K562 (cell line): ENCODE results near the gene ERGIC3. TPM values are rescaled to one million over a fixed set of nuclear protein-coding genes. Genes with fewer than 3 reads are reported as not detected.

Experiments
- ATAC-seq: fragments of 200-7000 bp; cut with Tn5 transposase; 3 replicates; pipeline ENCODE4 v1.9.1; 2020; ENCODE audit warnings: moderate library complexity
- BruUV-seq: library from RNA; stranded (reverse); fragments of 400-500 nt; replicated peaks from 2 replicates; lab custom pipeline; 2021; lab: Mats Ljungman, UMichigan
- CTCF ChIA-PET: fragments of 300-600 bp; formaldehyde crosslinking; extraction: SDS; loops from one replicate; lab custom pipeline; 2021; ENCODE audit warnings: low intra/inter-chr PET ratio; lab: Yijun Ruan, JAX
- POLR2A ChIA-PET: fragments of 300-600, 350-650 bp; sonication (Branson Sonifier 250); formaldehyde crosslinking; extraction: SDS; loops from one replicate; lab custom pipeline; 2021; ENCODE audit warnings: antibody characterized with exemption, inconsistent platforms; lab: Yijun Ruan, JAX
- DNase-seq, 4 experiments: peaks; one replicate each; pipeline versions ENCODE4 v3.0.0 to v3.0.0-alpha.2; 2011 to 2018; ENCODE audit warnings: low spot score in 3 of 4, mixed read lengths in 3 of 4; ENCODE audit errors: extremely low read depth in 1 of 4
- FAIRE-seq: peaks from 2 replicates; lab custom pipeline; 2011; peaks lifted over from hg19 to GRCh38; lab: Jason Lieb, UNC
- H2AFZ ChIP-seq: 2 replicates; pipeline ENCODE4 v1.6.0; 2011; ENCODE audit warnings: low read depth, low read length, control low read depth, inconsistent platforms
- H3K27ac ChIP-seq: fragments of 200-600 bp; 3 replicates; pipeline ENCODE4 v1.8.0; 2011; ENCODE audit warnings: low read depth, mild to moderate bottlenecking, control low read depth, inconsistent platforms, low read length, moderate library complexity, mixed read lengths; ENCODE audit errors: extremely low read depth
- H3K27me3 ChIP-seq, 2 experiments: fragments of 300-600 bp in 1 of 2; 2 replicates in 1 of 2; 3 replicates in 1 of 2; pipeline versions ENCODE4 v1.6.0 to v1.8.0; 2011; ENCODE audit warnings: inconsistent platforms in 2 of 2, low read length in 2 of 2, mild to moderate bottlenecking in 1 of 2, mixed read lengths in 1 of 2, moderate library complexity in 1 of 2; ENCODE audit not compliant: control insufficient read depth in 2 of 2, insufficient read depth in 2 of 2
- H3K36me3 ChIP-seq: fragments of 300-600 bp; 3 replicates; pipeline ENCODE4 v1.8.0; 2011; ENCODE audit warnings: mild to moderate bottlenecking, low read length, inconsistent platforms; ENCODE audit not compliant: control insufficient read depth, insufficient read depth
- H3K4me1 ChIP-seq, 2 experiments: fragments of 200-600 bp in 1 of 2; replicated peaks in 1 of 2; 2 replicates in 1 of 2; 3 replicates in 1 of 2; pipeline versions ENCODE4 v1.5.1 to v1.8.0; 2011; ENCODE audit warnings: inconsistent platforms in 2 of 2, low read length in 2 of 2, mild to moderate bottlenecking in 1 of 2, mixed read lengths in 1 of 2, moderate library complexity in 1 of 2; ENCODE audit not compliant: control insufficient read depth in 2 of 2, insufficient read depth in 2 of 2
- H3K4me2 ChIP-seq: 2 replicates; pipeline ENCODE4 v1.6.1; 2011; ENCODE audit warnings: low read length, control low read depth, inconsistent platforms, mixed read lengths; ENCODE audit not compliant: insufficient read depth
- H3K4me3 ChIP-seq: fragments of 200-600 bp; sonication (generic), shearing (Covaris generic); 2 replicates; pipeline ENCODE4 v1.5.1; 2016; ENCODE audit warnings: control low read depth, inconsistent platforms
- H3K79me2 ChIP-seq: fragments of 200-600 bp; 3 replicates; pipeline ENCODE4 v1.8.0; 2011; ENCODE audit warnings: low read length, inconsistent platforms; ENCODE audit not compliant: control insufficient read depth, insufficient read depth
- H3K9ac ChIP-seq, 2 experiments: 2 replicates each; pipeline versions ENCODE4 v1.6.0 to v1.6.1; 2011; ENCODE audit warnings: low read depth in 2 of 2, low read length in 2 of 2, control low read depth in 1 of 2, inconsistent platforms in 1 of 2, mild to moderate bottlenecking in 1 of 2, mixed read lengths in 1 of 2; ENCODE audit not compliant: insufficient read depth in 1 of 2
- H3K9me1 ChIP-seq: one replicate; pipeline ENCODE4 v1.6.0; 2011; ENCODE audit warnings: inconsistent platforms, mild to moderate bottlenecking, low read length, moderate library complexity; ENCODE audit not compliant: control insufficient read depth, insufficient read depth
- H3K9me3 ChIP-seq: replicated peaks from 2 replicates; pipeline ENCODE4 v1.5.1; 2011; ENCODE audit warnings: low read depth, low read length, inconsistent platforms; ENCODE audit not compliant: control insufficient read depth, insufficient read depth
- H4K20me1 ChIP-seq: replicated peaks from 2 replicates; pipeline ENCODE4 v1.6.1; 2011; ENCODE audit warnings: low read length, inconsistent platforms, mixed read lengths; ENCODE audit not compliant: control insufficient read depth, insufficient read depth
- BCL6 ChIP-seq: fragments of 250-450 bp; sonication (Bioruptor Pico); IDR thresholded peaks from 2 replicates; pipeline ENCODE4 v1.4.0; 2020
- PTBP1 ChIP-seq: fragments of 200-400 bp; formaldehyde crosslinking; IDR thresholded peaks from 2 replicates; pipeline ENCODE4 v1.6.1; 2017; ENCODE audit warnings: low read depth, low read length
- ZBTB40 ChIP-seq, 2 experiments: fragments of 450-650 bp in 1 of 2; sonication (generic) in 1 of 2; formaldehyde crosslinking in 1 of 2; IDR thresholded peaks; 2 replicates each; pipeline versions ENCODE4 v1.7.1 to v1.9.0; 2016 to 2022; ENCODE audit warnings: inconsistent platforms in 1 of 2, mild to moderate bottlenecking in 1 of 2, missing genetic modification reagents in 1 of 2
- WGBS: fragments of 100-300 bp; shearing (Covaris generic); methylation state at CpG from one replicate; pipeline ENCODE4 v1.1.6; 2016; ENCODE audit warnings: low coverage, mixed read lengths; ENCODE audit not compliant: insufficient coverage; ENCODE audit errors: missing lambda C conversion rate; 5-methylcytosine and 5-hydroxymethylcytosine counted together
- in situ Hi-C: fragments of 300-500 bp; cut with MboI; formaldehyde crosslinking; loops from 4 replicates; pipeline ENCODE4 v1.15.0; 2018; ENCODE audit warnings: inconsistent platforms, mixed read lengths
- intact Hi-C: fragments of 100-400 bp; cut with micrococcal nuclease; formaldehyde crosslinking; loops from 2 replicates; pipeline ENCODE4 v1.14.2; 2022
- polyA plus RNA-seq, 8 experiments: library from polyadenylated mRNA; depleted of rRNA in 4 of 8; stranded (reverse) in 5 of 8; unstranded in 3 of 8; fragments of >200 nt; fragmentation: Nextera tagmentation in 2 of 8; fragmentation: Illumina TruSeq in 1 of 8; extraction: Ambion mirVana in 2 of 8; extraction: Trizol in 1 of 8; gene quantifications; 2 replicates each; pipeline versions ENCODE4 v1.2.1 to v1.2.3, GENCODE V29; 2011 to 2014; ENCODE audit warnings: inconsistent platforms in 1 of 8, missing spikeins in 1 of 8
- total RNA-seq, 7 experiments: library from RNA; depleted of rRNA in 6 of 7; stranded (reverse); fragments of >200 nt in 6 of 7; fragmentation: Illumina TruSeq in 2 of 7; extraction: Trizol in 2 of 7; gene quantifications; 2 replicates each; pipeline versions ENCODE4 v1.2.1 to v1.2.3, GENCODE V29; 2011 to 2021; ENCODE audit warnings: low replicate concordance in 1 of 7
- TF ChIP-seq, protein P1 (sequence below): fragments of 200-400 bp; formaldehyde crosslinking; IDR thresholded peaks from 2 replicates; pipeline ENCODE4 v1.6.1; 2017; ENCODE audit warnings: mild to moderate bottlenecking, low read depth, low read length, moderate library complexity
- TF ChIP-seq, protein P2 (sequence below): fragments of 250-450 bp; sonication (Bioruptor Pico); IDR thresholded peaks from 2 replicates; pipeline ENCODE4 v1.4.0; 2020; ENCODE audit warnings: mild to moderate bottlenecking, moderate library complexity

ERGIC3 gene
- total and polyA plus RNA-seq, 9 of the 15 experiments (the other 6 are each of a cell fraction or from before 2014, with no cell fraction given), result 121 to 278 (median 184) TPM

DNA sequence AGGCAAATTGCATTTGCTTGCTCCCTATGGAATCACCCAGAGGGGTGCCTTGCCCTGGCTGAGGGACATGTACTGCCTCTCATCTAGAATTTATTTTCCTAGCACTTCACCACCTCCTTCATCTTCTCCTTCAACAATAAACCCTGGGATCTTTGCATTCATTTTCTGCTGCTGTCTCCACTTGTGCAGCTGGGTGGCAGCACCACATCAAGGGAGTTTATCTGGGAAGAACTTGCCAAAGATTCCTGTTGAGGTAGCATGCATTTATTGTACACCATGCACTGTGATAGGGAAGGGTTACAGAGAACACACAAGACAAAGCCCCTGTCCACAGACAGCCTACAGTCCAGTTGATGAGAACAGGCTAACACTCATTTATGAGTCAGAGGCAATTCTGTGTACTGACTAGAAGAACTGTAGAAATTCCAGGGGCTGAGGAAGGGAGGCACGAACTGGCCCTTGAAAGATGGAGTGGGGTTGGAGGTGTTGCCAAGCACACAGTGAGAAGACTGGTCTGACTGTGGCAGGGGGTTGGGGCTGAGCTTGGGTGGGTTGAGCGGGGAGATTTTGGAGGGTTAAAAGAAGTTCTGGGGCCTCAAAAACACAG, 30.0 kb upstream of the ERGIC3 start:
- Histone ChIP-seq H3K4me3 (no peak overlapping the region), H3K4me1 (peaks cover 11 to 18% of the 10 kb centered on the region in 2 experiments; a peak in 4 of 5 replicates), H3K4me2 (no peak overlapping the region), H2AFZ (no peak overlapping the region), H3K9me1 (no peaks in the 10 kb centered on the region), H3K79me2 (no peaks in the 10 kb centered on the region), H3K9me3 (no peaks in the 10 kb centered on the region), H3K36me3 (peaks cover 52% of the 10 kb centered on the region; the same call in 2 of the 3 replicates), H4K20me1 (peaks cover 3% of the 10 kb centered on the region; the same call in 1 of the 2 replicates), H3K27ac (no peak overlapping the region), H3K27me3 (no peaks in the 10 kb centered on the region), H3K9ac (no peak overlapping the region)
- DNase-seq, result peak in 3 of 4 experiments; percentile 30 to 48 (median 37)
- ATAC-seq, result peak; percentile 65
- BruUV-seq, result no TSS peak
- CTCF ChIA-PET, result interaction anchor here (0.9 to 1.7 kb wide), 2 partner anchors 48 to 481 kb away, joined by 3 to 7 read pairs; no protein-coding TSS in a partner anchor
- intact Hi-C loops (loop anchor here (5.0 kb wide), 1 partner anchor 90 kb away; no protein-coding TSS in a partner anchor), in situ Hi-C loops (no loop called here)
- FAIRE-seq, result peak; percentile 91
- POLR2A ChIA-PET, result interaction anchor here (0.6 to 2.9 kb wide), 3 partner anchors 10 to 505 kb away, joined by 3 to 14 read pairs (median 3); no protein-coding TSS in a partner anchor
- 86% methylated on average over 2 of the region's 2 CpGs for WGBS
- TF ChIP-seq, protein P1, sequence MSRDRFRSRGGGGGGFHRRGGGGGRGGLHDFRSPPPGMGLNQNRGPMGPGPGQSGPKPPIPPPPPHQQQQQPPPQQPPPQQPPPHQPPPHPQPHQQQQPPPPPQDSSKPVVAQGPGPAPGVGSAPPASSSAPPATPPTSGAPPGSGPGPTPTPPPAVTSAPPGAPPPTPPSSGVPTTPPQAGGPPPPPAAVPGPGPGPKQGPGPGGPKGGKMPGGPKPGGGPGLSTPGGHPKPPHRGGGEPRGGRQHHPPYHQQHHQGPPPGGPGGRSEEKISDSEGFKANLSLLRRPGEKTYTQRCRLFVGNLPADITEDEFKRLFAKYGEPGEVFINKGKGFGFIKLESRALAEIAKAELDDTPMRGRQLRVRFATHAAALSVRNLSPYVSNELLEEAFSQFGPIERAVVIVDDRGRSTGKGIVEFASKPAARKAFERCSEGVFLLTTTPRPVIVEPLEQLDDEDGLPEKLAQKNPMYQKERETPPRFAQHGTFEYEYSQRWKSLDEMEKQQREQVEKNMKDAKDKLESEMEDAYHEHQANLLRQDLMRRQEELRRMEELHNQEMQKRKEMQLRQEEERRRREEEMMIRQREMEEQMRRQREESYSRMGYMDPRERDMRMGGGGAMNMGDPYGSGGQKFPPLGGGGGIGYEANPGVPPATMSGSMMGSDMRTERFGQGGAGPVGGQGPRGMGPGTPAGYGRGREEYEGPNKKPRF, result no peak
- TF ChIP-seq, protein P2, sequence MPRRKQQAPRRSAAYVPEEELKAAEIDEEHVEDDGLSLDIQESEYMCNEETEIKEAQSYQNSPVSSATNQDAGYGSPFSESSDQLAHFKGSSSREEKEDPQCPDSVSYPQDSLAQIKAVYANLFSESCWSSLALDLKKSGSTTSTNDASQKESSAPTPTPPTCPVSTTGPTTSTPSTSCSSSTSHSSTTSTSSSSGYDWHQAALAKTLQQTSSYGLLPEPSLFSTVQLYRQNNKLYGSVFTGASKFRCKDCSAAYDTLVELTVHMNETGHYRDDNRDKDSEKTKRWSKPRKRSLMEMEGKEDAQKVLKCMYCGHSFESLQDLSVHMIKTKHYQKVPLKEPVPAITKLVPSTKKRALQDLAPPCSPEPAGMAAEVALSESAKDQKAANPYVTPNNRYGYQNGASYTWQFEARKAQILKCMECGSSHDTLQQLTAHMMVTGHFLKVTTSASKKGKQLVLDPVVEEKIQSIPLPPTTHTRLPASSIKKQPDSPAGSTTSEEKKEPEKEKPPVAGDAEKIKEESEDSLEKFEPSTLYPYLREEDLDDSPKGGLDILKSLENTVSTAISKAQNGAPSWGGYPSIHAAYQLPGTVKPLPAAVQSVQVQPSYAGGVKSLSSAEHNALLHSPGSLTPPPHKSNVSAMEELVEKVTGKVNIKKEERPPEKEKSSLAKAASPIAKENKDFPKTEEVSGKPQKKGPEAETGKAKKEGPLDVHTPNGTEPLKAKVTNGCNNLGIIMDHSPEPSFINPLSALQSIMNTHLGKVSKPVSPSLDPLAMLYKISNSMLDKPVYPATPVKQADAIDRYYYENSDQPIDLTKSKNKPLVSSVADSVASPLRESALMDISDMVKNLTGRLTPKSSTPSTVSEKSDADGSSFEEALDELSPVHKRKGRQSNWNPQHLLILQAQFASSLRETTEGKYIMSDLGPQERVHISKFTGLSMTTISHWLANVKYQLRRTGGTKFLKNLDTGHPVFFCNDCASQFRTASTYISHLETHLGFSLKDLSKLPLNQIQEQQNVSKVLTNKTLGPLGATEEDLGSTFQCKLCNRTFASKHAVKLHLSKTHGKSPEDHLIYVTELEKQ (CRISPR knock-in tag), result no peak
- TF ChIP-seq ZBTB40 (IDR thresholded peaks at IDR 0.05) (no peak), ZBTB40 (CRISPR knock-in tag; IDR thresholded peaks at IDR 0.05) (no peak), BCL6 (no peak), PTBP1 (no peak)
